Peyer's patch (tissue), 4 donors: Measurements from ENCODE around the gene CEP63. TPM values are rescaled to one million over a fixed set of nuclear protein-coding genes. Genes with fewer than 3 reads are reported as not detected.

ENCODE experiments used
- DNase-seq, 3 donors: peaks; one replicate each; pipeline ENCODE4 v3.0.0-alpha.2; 2017 to 2019
- H3K27ac ChIP-seq, 4 donors: fragments of 200-600 bp; sonication (generic); one replicate each; pipeline ENCODE4 v1.5.1; 2016 to 2019
- H3K27me3 ChIP-seq, 2 donors: fragments of 200-600 bp; sonication (generic); one replicate each; pipeline ENCODE4 v1.5.1; 2019
- H3K36me3 ChIP-seq, 3 donors: fragments of 200-600 bp; sonication (generic); one replicate each; pipeline ENCODE4 v1.5.1; 2016 to 2019
- H3K4me1 ChIP-seq, 4 donors: fragments of 200-600 bp; sonication (generic); one replicate each; pipeline ENCODE4 v1.5.1; 2016 to 2019
- H3K4me3 ChIP-seq, 4 donors: fragments of 200-600 bp; sonication (generic); 1 replicate in 3 of 4; 2 replicates in 1 of 4; pipeline ENCODE4 v1.5.1; 2016 to 2019; ENCODE audit warnings: mild to moderate bottlenecking in 1 of 4
- H3K9me3 ChIP-seq, 4 donors: fragments of 200-600 bp; sonication (generic); one replicate each; pipeline ENCODE4 v1.5.1; 2016 to 2019; ENCODE audit warnings: mild to moderate bottlenecking in 1 of 4
- CTCF ChIP-seq, 6 experiments: fragments of 450-650 bp in 4 of 6; fragments of 200-600 bp in 2 of 6; sonication (generic) in 1 of 6; IDR thresholded peaks; one replicate each; pipeline ENCODE4 v1.5.1; 2017 to 2019; ENCODE audit warnings: antibody characterized with exemption in 6 of 6, mild to moderate bottlenecking in 3 of 6, moderate library complexity in 1 of 6
- POLR2A ChIP-seq, 2 donors: fragments of 450-650 bp; IDR thresholded peaks; one replicate each; pipeline ENCODE4 v1.5.1; 2017; ENCODE audit warnings: antibody characterized with exemption in 2 of 2, mild to moderate bottlenecking in 2 of 2, moderate library complexity in 2 of 2
- total RNA-seq, 4 donors: library from RNA; depleted of rRNA; stranded (reverse); fragments of >200 nt; gene quantifications; one replicate each; pipeline ENCODE4 v1.1.0, GENCODE V29; 2016

The CEP63 gene
- total RNA-seq, 4 donors from 2014 or later: 13.3 to 67.7 (median 19.6) TPM

GRCh38 chr3:134483195-134483900, 2.5 kb upstream of the CEP63 start:
- H3K4me3 ChIP-seq: no peak overlapping the region
- DNase-seq: no peak
- H3K36me3 ChIP-seq: peaks cover 0 to 33% (median 0%) of the 10 kb centered on the region in 3 donors
- no peaks in the 10 kb centered on the region for H3K27me3 ChIP-seq
- no peak for TF ChIP-seq POLR2A (IDR thresholded peaks at IDR 0.05)
- no peak for TF ChIP-seq CTCF (IDR thresholded peaks at IDR 0.05)
- H3K4me1 ChIP-seq: peaks cover 0 to 25% (median 4%) of the 10 kb centered on the region in 4 donors
- H3K27ac ChIP-seq: peak overlapping the region in 1 of 4 donors; percentile 3
- no peaks in the 10 kb centered on the region for H3K9me3 ChIP-seq

- peak overlapping the region; percentile 71 to 86 (median 74) for H3K4me3 ChIP-seq
- H3K36me3 ChIP-seq: peaks cover 0 to 19% (median 0%) of the 10 kb centered on the region in 3 donors
- peak in 1 of 3 donors; percentile 69 for DNase-seq
- no peaks in the 10 kb centered on the region for H3K27me3 ChIP-seq
- TF ChIP-seq POLR2A (IDR thresholded peaks at IDR 0.05) (no peak), CTCF (IDR thresholded peaks at IDR 0.05) (no peak)
- no peaks in the 10 kb centered on the region for H3K9me3 ChIP-seq
- peaks cover 0 to 25% (median 4%) of the 10 kb centered on the region in 4 donors for H3K4me1 ChIP-seq
- peak overlapping the region; percentile 92 to 98 (median 96) for H3K27ac ChIP-seq
These were observed 661 bp upstream of the CEP63 start for GRCh38 chr3:134485075-134485717.

GRCh38 chr3:134486577-134487041, 752 bp downstream of the CEP63 start:
- Histone ChIP-seq H3K27me3 (no peaks in the 10 kb centered on the region), H3K4me3 (peak overlapping the region; percentile 71 to 86 (median 74)), H3K36me3 (peaks cover 0 to 5% (median 0%) of the 10 kb centered on the region in 3 donors), H3K9me3 (no peaks in the 10 kb centered on the region), H3K27ac (peak overlapping the region; percentile 92 to 98 (median 96)), H3K4me1 (peaks cover 0 to 25% (median 4%) of the 10 kb centered on the region in 4 donors)
- DNase-seq: peak in 1 of 3 donors; percentile 25
- TF ChIP-seq CTCF (IDR thresholded peaks at IDR 0.05) (no peak), POLR2A (IDR thresholded peaks at IDR 0.05) (no peak)

GRCh38 chr3:134487406-134487805, 1.5 kb downstream of the CEP63 start:
- Histone ChIP-seq H3K36me3 (no peaks in the 10 kb centered on the region), H3K9me3 (no peaks in the 10 kb centered on the region), H3K4me3 (peak overlapping the region in 2 of 4 donors; percentile 71 to 78), H3K4me1 (peaks cover 0 to 25% (median 4%) of the 10 kb centered on the region in 4 donors), H3K27ac (peak overlapping the region in 2 of 4 donors; percentile 0 to 98), H3K27me3 (no peaks in the 10 kb centered on the region)
- no peak for DNase-seq
- TF ChIP-seq CTCF (IDR thresholded peaks at IDR 0.05) (no peak), POLR2A (IDR thresholded peaks at IDR 0.05) (no peak)

GRCh38 chr3:134494495-134494894, 8.6 kb downstream of the CEP63 start:
- Histone ChIP-seq H3K27ac (no peak overlapping the region), H3K4me1 (no peaks in the 10 kb centered on the region), H3K27me3 (no peaks in the 10 kb centered on the region), H3K9me3 (no peaks in the 10 kb centered on the region), H3K4me3 (no peak overlapping the region), H3K36me3 (peaks cover 0 to 12% (median 0%) of the 10 kb centered on the region in 3 donors)
- DNase-seq: no peak
- TF ChIP-seq POLR2A (IDR thresholded peaks at IDR 0.05): no peak
- TF ChIP-seq CTCF (IDR thresholded peaks at IDR 0.05): no peak
